Measurements from ENCODE around the gene CDH2.

Gene CDH2

DNA sequence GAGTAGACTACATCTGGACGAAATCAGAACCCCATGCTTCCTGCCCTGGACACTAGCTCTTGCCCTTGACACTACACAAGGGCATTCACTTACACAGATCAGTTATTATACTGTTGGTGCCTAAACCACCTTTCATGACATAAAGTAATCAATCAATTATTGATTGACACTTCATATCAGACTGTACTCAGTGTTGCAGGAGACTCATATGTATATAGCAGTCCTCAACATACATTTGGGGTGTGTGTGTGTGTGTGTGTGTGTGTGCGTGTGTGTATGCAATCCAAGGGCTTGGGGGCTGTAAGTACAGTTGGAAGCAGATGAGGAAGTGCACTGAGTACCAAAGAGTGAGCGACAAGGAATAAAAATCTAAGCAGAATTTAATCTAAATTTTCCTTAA lies 5.1 kb downstream of the CDH2 start:
- in situ Hi-C loops (cut with MboI; ENCODE audit: low sequenced_read_pairs) = no loop called here

DNA sequence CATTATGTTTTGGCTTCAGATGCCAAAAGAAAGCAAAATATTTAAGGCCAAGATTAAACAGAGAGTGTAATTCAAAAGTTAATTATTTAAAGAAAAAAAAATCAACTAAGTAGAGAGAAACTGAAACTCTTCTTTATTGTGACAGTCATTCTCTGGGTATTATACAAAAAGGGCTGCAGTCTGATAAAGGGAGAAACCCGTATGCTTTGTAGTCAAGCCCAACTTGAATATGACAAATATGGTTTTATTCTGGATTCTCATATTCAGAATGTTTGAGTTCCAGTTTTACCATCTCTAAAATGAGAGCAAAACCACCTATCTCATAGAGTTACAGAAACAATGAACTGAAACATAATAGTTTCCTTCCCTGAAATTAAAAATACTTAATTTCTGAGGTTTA lies 8.2 kb downstream of the CDH2 start:
- in situ Hi-C loops (cut with MboI; ENCODE audit: low sequenced_read_pairs) = no loop called here

DNA sequence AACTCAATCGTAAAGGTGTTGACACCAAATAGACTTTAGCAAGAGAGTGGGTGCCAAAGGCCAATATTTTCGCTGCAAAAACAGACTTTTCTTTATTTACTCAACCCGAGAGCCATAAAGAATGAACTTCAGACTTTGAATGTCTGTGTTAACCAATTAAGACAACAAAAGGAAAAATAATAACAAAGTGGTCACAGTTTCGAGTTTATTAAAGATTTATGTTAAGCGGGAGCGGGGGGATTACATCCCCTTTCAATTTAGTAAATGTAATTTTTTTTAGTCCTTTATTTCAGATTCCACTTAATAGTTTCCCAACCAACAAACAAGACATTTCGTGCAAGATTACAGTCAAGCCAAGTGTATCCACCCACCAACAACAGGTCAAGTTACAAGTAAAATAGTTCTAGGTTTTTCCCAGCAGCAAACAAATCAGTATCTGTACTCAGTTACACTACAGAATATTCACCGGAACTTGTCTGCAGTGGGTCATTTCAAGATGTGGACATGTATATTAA lies 9.0 kb downstream of the CDH2 start:
- in situ Hi-C loops (cut with MboI; ENCODE audit: low sequenced_read_pairs) = no loop called here

GRCh38 chr18:28164771-28165483 lies 12.0 kb downstream of the CDH2 start:
- in situ Hi-C loops (cut with MboI; ENCODE audit: low sequenced_read_pairs) = no loop called here

DNA sequence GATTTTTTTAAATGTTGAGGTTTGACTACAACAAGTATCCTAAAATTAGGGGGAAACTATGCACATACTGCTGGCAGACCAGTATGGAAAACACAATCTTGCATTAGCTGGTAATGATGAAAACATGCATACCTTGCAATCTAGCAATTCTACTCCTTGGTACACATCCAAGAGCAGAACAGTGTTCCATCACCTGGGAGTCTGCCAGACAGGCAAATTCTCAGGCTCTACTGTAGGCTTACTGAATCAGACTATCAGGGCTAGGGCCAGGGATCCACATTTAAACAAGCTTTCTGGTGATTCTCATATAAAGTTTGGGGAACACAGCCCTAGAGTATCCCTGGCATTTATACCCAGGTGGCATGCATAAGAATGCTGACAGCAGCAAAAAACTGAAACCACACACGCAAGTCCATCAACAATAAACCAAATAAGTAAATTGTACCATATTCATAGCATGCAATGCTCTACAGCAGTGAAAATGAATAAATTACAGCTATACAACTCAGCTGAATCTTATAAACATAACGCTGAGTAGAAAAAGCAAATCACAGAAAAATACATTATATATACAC lies 13.6 kb downstream of the CDH2 start:
- in situ Hi-C loops (cut with MboI; ENCODE audit: low sequenced_read_pairs) = no loop called here

GRCh38 chr18:28161608-28162599 lies 15.0 kb downstream of the CDH2 start:
- in situ Hi-C loops (cut with MboI; ENCODE audit: low sequenced_read_pairs) = no loop called here

- in situ Hi-C loops (cut with MboI; ENCODE audit: low sequenced_read_pairs) = no loop called here
Measured at GRCh38 chr18:28159055-28159454, 17.9 kb downstream of the CDH2 start.

- in situ Hi-C loops (cut with MboI; ENCODE audit: low sequenced_read_pairs) = no loop called here
Measured at GRCh38 chr18:28158083-28158581, 18.8 kb downstream of the CDH2 start.

DNA sequence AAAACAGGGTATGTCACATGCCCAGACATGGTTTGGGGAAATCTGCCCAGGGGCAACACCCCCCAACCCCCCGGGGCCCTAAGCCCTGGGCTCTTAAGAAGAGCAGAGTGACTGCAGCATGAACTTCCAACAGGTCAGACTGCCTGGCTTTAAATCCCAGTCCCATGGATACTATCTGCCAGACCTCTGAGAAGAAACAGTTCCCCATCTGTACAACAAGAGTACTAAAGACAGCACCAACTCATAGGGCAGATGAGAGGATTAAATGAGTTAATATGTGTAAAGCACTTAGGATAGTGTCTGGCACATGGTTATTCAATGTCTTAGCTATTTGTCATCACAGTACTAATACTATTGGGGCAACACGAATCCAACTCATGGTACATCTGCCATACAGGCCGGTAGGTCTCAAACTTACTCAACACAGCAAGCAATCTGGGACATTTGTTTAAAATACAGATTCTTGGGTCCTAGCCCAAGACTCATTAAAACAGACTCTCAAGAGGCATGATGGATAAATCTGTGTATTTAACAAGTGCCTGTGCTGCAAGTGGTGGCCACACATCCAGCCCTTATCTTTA lies 23.4 kb downstream of the CDH2 start:
- in situ Hi-C loops (cut with MboI; ENCODE audit: low sequenced_read_pairs) = no loop called here

- in situ Hi-C loops (cut with MboI; ENCODE audit: low sequenced_read_pairs) = no loop called here
Measured at GRCh38 chr18:28152754-28153153, 24.2 kb downstream of the CDH2 start.

- in situ Hi-C loops (cut with MboI; ENCODE audit: low sequenced_read_pairs) = no loop called here
Measured at GRCh38 chr18:28152354-28152753, 24.6 kb downstream of the CDH2 start.

- in situ Hi-C loops (cut with MboI; ENCODE audit: low sequenced_read_pairs) = no loop called here
Measured at GRCh38 chr18:28151434-28151833, 25.5 kb downstream of the CDH2 start.

DNA sequence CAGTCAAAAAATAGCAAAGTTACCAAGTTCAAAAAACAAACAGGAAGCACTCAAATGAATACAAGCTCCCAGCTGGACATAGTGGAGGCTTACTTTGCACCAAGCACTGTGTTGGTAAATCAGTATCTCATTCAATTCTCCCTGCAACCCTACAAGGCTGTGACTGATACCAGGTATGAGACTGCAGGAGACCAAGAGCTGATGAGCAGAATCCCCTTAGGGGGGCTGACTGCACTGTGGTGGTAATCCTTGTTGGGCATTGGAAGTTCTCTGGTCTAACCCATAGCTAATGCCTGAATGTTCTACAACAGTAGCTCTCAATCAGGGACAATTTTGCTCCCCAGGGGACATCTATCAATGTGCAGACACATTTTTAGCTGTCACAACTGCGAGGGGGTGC lies 26.0 kb downstream of the CDH2 start:
- in situ Hi-C loops (cut with MboI; ENCODE audit: low sequenced_read_pairs) = no loop called here

- in situ Hi-C loops (cut with MboI; ENCODE audit: low sequenced_read_pairs) = no loop called here
Measured at GRCh38 chr18:28149810-28150420, 27.0 kb downstream of the CDH2 start.

- in situ Hi-C loops (cut with MboI; ENCODE audit: low sequenced_read_pairs) = no loop called here
Measured at GRCh38 chr18:28147674-28148171, 29.2 kb downstream of the CDH2 start.

- in situ Hi-C loops (cut with MboI; ENCODE audit: low sequenced_read_pairs) = no loop called here
Measured at GRCh38 chr18:28143725-28144124, 33.2 kb downstream of the CDH2 start.

GRCh38 chr18:28138816-28139215 lies 38.1 kb downstream of the CDH2 start:
- in situ Hi-C loops (cut with MboI; ENCODE audit: low sequenced_read_pairs) = no loop called here

GRCh38 chr18:28136071-28136470 lies 40.9 kb downstream of the CDH2 start:
- in situ Hi-C loops (cut with MboI; ENCODE audit: low sequenced_read_pairs) = no loop called here

DNA sequence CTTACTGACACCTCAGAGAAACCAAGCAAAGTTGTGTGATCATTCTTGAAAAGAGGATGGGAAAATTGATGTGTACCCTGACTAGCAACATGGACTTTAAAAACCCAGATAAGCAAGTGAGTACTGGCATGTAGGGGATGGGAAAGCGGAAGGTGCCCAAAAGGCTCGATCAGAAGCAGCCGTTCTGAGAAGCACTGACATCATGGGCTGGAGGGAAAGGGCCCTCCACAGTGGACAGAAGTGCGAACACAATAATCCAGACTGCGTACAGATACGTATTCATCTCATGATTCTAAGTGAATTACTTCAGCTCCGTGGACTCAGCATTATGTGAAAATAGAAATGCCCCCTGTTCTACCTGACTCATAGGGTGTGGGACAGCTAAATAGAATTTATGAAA lies 42.2 kb downstream of the CDH2 start:
- in situ Hi-C loops (cut with MboI; ENCODE audit: low sequenced_read_pairs) = no loop called here

GRCh38 chr18:28132084-28132483 lies 44.8 kb downstream of the CDH2 start:
- in situ Hi-C loops (cut with MboI; ENCODE audit: low sequenced_read_pairs) = no loop called here
